SU-DHL-6 (cell line): ENCODE measurements around the gene LRRC46.

Experiments used
- H2AFZ ChIP-seq: fragments of 200-600 bp; sonication (generic); 2 replicates; pipeline ENCODE4 v1.6.1; 2014; ENCODE audit warnings: low read depth, mild to moderate bottlenecking, moderate library complexity, mixed read lengths, antibody characterized with exemption, low read length; ENCODE audit not compliant: severe bottlenecking
- H3F3A ChIP-seq: fragments of 200-600 bp; shearing (Covaris generic); 2 replicates; pipeline ENCODE4 v1.6.0; 2016; ENCODE audit warnings: antibody characterized with exemption, mild to moderate bottlenecking; ENCODE audit not compliant: insufficient read depth
- H3K27ac ChIP-seq: fragments of 200-600 bp; sonication (generic); 2 replicates; pipeline ENCODE4 v1.5.1; 2016; ENCODE audit warnings: low read depth, mild to moderate bottlenecking, low read length, moderate library complexity, mixed read lengths
- H3K27me3 ChIP-seq: fragments of 200-600 bp; sonication (generic), shearing (Covaris generic); 2 replicates; pipeline ENCODE4 v1.6.0; 2014; ENCODE audit warnings: mild to moderate bottlenecking, low read length
- H3K36me3 ChIP-seq: fragments of 200-600 bp; sonication (generic); 2 replicates; pipeline ENCODE4 v1.6.1; 2014; ENCODE audit warnings: mild to moderate bottlenecking, low read length, mixed read lengths
- H3K4me2 ChIP-seq: fragments of 300-600, 200-600 bp; shearing (Covaris generic), sonication (generic); 2 replicates; pipeline ENCODE4 v1.6.0; 2014; ENCODE audit warnings: low read length, low read depth, mild to moderate bottlenecking; ENCODE audit not compliant: poor library complexity, severe bottlenecking
- H3K4me3 ChIP-seq: fragments of 200-600 bp; sonication (generic); 2 replicates; pipeline ENCODE4 v1.5.1; 2014; ENCODE audit warnings: antibody characterized with exemption, low read length, mild to moderate bottlenecking, mixed read lengths; ENCODE audit not compliant: insufficient read depth, poor library complexity, severe bottlenecking
- H3K79me2 ChIP-seq: fragments of 200-600 bp; sonication (generic); 2 replicates; pipeline ENCODE4 v1.6.1; 2014; ENCODE audit warnings: mild to moderate bottlenecking, low read length, moderate library complexity; ENCODE audit not compliant: insufficient read depth
- H3K9ac ChIP-seq: fragments of 200-600 bp; sonication (generic); 2 replicates; pipeline ENCODE4 v1.7.0; 2014; ENCODE audit warnings: mild to moderate bottlenecking, low read length
- H3K9me2 ChIP-seq: fragments of 200-600 bp; sonication (generic); replicated peaks from 2 replicates; pipeline ENCODE4 v1.6.1; 2014; ENCODE audit warnings: low read length; ENCODE audit not compliant: insufficient read depth
- H3K9me3 ChIP-seq: fragments of 200-600 bp; sonication (generic); 2 replicates; pipeline ENCODE4 v1.6.1; 2014; ENCODE audit warnings: low read length, mixed read lengths; ENCODE audit not compliant: insufficient read depth
- H4K20me1 ChIP-seq: fragments of 200-600 bp; sonication (generic); 2 replicates; pipeline ENCODE4 v1.6.1; 2014; ENCODE audit warnings: low read depth, mild to moderate bottlenecking, antibody characterized with exemption, low read length, moderate library complexity, mixed read lengths
- CTCF ChIP-seq: fragments of 200-600 bp; sonication (generic); IDR thresholded peaks from one replicate; pipeline ENCODE4 v1.5.1; 2017; ENCODE audit warnings: antibody characterized with exemption, mild to moderate bottlenecking, low read length, moderate library complexity; ENCODE audit not compliant: insufficient read depth, poor library complexity, severe bottlenecking
- EZH2phosphoT487 ChIP-seq: fragments of 200-600 bp; sonication (generic), shearing (Covaris generic); conservative IDR thresholded peaks from 2 replicates; pipeline ENCODE4 v1.6.1; 2018; ENCODE audit warnings: mild to moderate bottlenecking, antibody characterized with exemption, low read length, moderate library complexity, mixed read lengths

LRRC46 gene

GRCh38 chr17:47815106-47815918, 16.2 kb upstream of the LRRC46 start:
- Histone ChIP-seq H3K27me3 (no peaks in the 10 kb centered on the region), H3K27ac (no peak overlapping the region), H2AFZ (no peak overlapping the region), H3K79me2 (peaks cover under 1% of the 10 kb centered on the region; the same call in 1 of the 2 replicates), H3F3A (no peaks in the 10 kb centered on the region), H4K20me1 (no peaks in the 10 kb centered on the region), H3K9me3 (no peaks in the 10 kb centered on the region), H3K9ac (no peak overlapping the region), H3K4me2 (no peak overlapping the region), H3K36me3 (no peaks in the 10 kb centered on the region), H3K9me2 (no peaks in the 10 kb centered on the region), H3K4me3 (no peak overlapping the region)
- TF ChIP-seq EZH2phosphoT487 (no peak), CTCF (no peak)

DNA sequence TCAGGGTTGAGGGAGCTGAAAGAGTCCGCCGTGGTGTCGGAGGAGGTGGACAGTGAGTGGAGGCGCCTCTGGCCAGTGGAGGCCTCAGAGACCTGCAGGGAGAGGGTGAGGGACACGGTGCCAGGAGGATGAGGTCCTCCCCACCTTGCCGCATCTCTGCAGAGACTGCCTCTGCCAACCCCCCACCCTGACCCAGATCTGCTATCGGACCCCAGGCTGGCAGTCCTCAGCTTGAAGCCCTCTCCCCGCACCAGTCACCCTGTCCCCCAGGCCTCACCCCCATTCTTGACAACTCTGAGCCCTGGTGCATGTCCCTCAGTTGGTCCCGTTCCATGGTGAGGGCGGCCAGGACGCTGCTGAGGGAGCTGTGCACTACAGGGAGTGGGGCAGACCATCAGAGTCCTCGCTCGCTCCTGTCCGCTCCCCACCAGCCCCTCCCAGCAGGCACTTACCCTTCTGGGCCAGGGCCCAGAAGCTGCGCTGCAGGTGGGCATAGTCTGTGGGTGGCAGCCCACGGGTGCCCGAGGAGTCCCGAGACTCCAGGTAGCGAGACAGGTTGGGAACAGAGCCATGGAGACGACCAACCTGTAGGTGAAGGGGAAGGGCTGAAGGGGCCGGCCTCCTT, 15.2 kb upstream of the LRRC46 start:
- H2AFZ ChIP-seq = no peak overlapping the region
- H3K4me3 ChIP-seq = no peak overlapping the region
- H3K79me2 ChIP-seq = peaks cover 9% of the 10 kb centered on the region; the same call in 1 of the 2 replicates
- H3K9me3 ChIP-seq = no peaks in the 10 kb centered on the region
- H4K20me1 ChIP-seq = no peaks in the 10 kb centered on the region
- no peaks in the 10 kb centered on the region for H3F3A ChIP-seq
- no peak for TF ChIP-seq EZH2phosphoT487
- no peak for TF ChIP-seq CTCF
- H3K9ac ChIP-seq = no peak overlapping the region
- no peak overlapping the region for H3K4me2 ChIP-seq
- H3K27ac ChIP-seq = no peak overlapping the region
- H3K27me3 ChIP-seq = no peaks in the 10 kb centered on the region
- H3K36me3 ChIP-seq = no peaks in the 10 kb centered on the region
- no peaks in the 10 kb centered on the region for H3K9me2 ChIP-seq

GRCh38 chr17:47816947-47817346, 14.5 kb upstream of the LRRC46 start:
- no peak overlapping the region for H3K4me3 ChIP-seq
- no peak overlapping the region for H2AFZ ChIP-seq
- H3K4me2 ChIP-seq = no peak overlapping the region
- H3K36me3 ChIP-seq = no peaks in the 10 kb centered on the region
- no peaks in the 10 kb centered on the region for H3K9me3 ChIP-seq
- H3K27me3 ChIP-seq = no peaks in the 10 kb centered on the region
- no peaks in the 10 kb centered on the region for H3F3A ChIP-seq
- no peaks in the 10 kb centered on the region for H4K20me1 ChIP-seq
- H3K79me2 ChIP-seq = peaks cover 12% of the 10 kb centered on the region; the same call in 1 of the 2 replicates
- no peak overlapping the region for H3K27ac ChIP-seq
- TF ChIP-seq EZH2phosphoT487 (no peak), CTCF (no peak)
- H3K9me2 ChIP-seq = no peaks in the 10 kb centered on the region
- no peak overlapping the region for H3K9ac ChIP-seq
